Effector memory CD8-positive, alpha-beta T cell (primary cell): Measurements from ENCODE around the gene MMP24OS.
"Not testable (repeated sequence)": the region's sequence is repeated elsewhere in the genome, so short reads cannot be mapped to it uniquely, and the experiment has no call there.

Source experiments
- ATAC-seq: fragments of 150-1000 bp; cut with Tn5 transposase; replicated peaks from 2 replicates; pipeline ENCODE4 v1.10.0; 2021; ENCODE audit warnings: mild to moderate bottlenecking, moderate library complexity
- DNase-seq, 3 experiments: peaks; one replicate each; pipeline ENCODE4 v3.0.0; 2021
- H3K27ac Mint-ChIP-seq, 2 donors: one replicate each; pipeline ENCODE4 v1.8.0; 2022; ENCODE audit warnings: mild to moderate bottlenecking in 2 of 2, mixed read lengths in 2 of 2, moderate library complexity in 2 of 2
- H3K27me3 Mint-ChIP-seq, 2 donors: one replicate each; pipeline ENCODE4 v1.8.0; 2022; ENCODE audit warnings: mixed read lengths in 2 of 2
- H3K36me3 Mint-ChIP-seq: one replicate; pipeline ENCODE4 v1.8.0; 2022; ENCODE audit warnings: mild to moderate bottlenecking, moderate library complexity, mixed read lengths; ENCODE audit not compliant: insufficient read depth
- H3K4me1 Mint-ChIP-seq, 2 donors: one replicate each; pipeline ENCODE4 v1.8.0; 2022; ENCODE audit warnings: low read depth in 2 of 2, mixed read lengths in 2 of 2
- H3K4me3 Mint-ChIP-seq, 2 donors: one replicate each; pipeline ENCODE4 v1.8.0; 2022; ENCODE audit warnings: mild to moderate bottlenecking in 2 of 2, mixed read lengths in 2 of 2, moderate library complexity in 2 of 2
- H3K9me3 Mint-ChIP-seq, 2 donors: one replicate each; pipeline ENCODE4 v1.8.0; 2022; ENCODE audit warnings: mixed read lengths in 2 of 2

Gene MMP24OS

DNA sequence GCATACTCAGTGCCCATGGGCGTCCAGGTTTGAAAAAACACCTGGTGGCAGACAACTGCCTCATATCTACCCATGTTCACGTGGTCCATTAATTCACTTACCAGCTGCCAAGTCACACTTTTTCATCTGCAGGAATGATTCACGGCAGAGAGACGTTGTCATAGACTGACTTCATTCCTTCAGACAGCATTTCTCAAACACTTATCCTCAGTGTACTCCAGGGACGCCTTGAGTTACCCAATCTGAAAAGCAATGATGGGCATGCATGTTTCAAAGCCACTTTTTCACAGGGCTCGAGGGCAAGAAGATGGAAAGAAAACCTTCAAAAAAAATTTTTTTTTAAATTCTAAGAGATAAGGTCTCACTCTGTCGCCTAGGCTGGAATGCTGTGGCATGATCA is 6.0 kb downstream of the MMP24OS start:
- ATAC-seq (no peak), DNase-seq (no peak)
- peaks cover 22% of the 10 kb centered on the region for H3K36me3 Mint-ChIP-seq
- no peaks in the 10 kb centered on the region for H3K9me3 Mint-ChIP-seq
- H3K27me3 Mint-ChIP-seq: no peaks in the 10 kb centered on the region
- H3K4me3 Mint-ChIP-seq: no peak overlapping the region
- H3K4me1 Mint-ChIP-seq: peaks cover 25 to 32% of the 10 kb centered on the region in 2 donors
- H3K27ac Mint-ChIP-seq: peak overlapping the region; percentile 70 to 87

- no peak overlapping the region for H3K4me3 Mint-ChIP-seq
- peak overlapping the region; percentile 70 for H3K27ac Mint-ChIP-seq
- peaks cover 18% of the 10 kb centered on the region for H3K36me3 Mint-ChIP-seq
Observed at GRCh38 chr20:35271073-35271882, 6.6 kb downstream of the MMP24OS start.

DNA sequence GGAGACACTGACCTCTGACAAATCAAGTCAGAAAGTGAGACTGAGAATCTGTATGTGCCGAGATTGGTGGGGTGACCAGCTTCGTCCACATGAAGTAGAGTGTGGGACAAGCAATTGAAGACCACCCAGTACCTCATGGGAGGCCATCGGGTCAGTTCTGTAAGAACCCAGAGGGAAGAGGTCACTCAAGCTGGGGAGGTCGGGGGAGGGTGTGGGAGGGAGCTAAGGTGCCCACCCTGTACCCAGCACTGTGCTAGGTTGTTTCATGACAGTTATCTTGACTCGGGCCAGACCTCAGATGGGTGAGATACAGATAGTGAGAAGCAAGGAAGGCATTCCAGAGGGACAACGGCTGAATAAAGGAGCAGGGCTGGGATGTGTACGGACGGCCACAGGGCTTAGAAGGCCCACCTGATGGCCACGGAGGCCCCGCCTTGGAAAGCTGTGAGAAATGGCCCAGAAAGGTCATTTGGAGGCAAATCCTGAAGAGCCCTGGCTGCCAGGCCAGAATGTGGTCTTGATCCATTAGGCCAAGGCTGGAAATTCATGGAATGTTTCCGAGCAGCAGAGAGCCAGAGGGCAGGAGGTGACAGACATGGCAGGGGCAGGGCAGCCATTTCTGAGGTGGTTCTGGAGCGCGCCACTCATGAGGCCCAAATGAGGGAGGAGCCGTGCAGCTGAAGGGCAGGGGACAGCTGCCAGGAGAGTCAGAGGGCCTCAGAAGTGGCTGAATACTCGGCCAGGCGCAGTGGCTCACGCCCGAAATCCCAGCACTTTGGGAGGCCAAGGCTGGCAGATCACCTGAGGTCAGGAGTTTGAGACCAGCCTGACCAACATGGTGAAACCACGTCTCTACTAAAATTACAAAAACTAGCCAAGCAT is 7.7 kb downstream of the MMP24OS start:
- H3K27me3 Mint-ChIP-seq: no peaks in the 10 kb centered on the region
- H3K4me1 Mint-ChIP-seq: peaks cover 20 to 28% of the 10 kb centered on the region in 2 donors
- H3K27ac Mint-ChIP-seq: peak overlapping the region; percentile 70
- no peak overlapping the region for H3K4me3 Mint-ChIP-seq
- DNase-seq (no peak), ATAC-seq (no peak)
- peaks cover 25% of the 10 kb centered on the region for H3K36me3 Mint-ChIP-seq
- H3K9me3 Mint-ChIP-seq: no peaks in the 10 kb centered on the region

More at GRCh38 chr20:35271073-35271882, 6.6 kb downstream of the MMP24OS start:
- Mint-ChIP-seq H3K27me3 (no peaks in the 10 kb centered on the region), H3K4me1 (peaks cover 27 to 31% of the 10 kb centered on the region in 2 donors), H3K9me3 (no peaks in the 10 kb centered on the region)
- ATAC-seq: no peak
- DNase-seq: no peak

DNA sequence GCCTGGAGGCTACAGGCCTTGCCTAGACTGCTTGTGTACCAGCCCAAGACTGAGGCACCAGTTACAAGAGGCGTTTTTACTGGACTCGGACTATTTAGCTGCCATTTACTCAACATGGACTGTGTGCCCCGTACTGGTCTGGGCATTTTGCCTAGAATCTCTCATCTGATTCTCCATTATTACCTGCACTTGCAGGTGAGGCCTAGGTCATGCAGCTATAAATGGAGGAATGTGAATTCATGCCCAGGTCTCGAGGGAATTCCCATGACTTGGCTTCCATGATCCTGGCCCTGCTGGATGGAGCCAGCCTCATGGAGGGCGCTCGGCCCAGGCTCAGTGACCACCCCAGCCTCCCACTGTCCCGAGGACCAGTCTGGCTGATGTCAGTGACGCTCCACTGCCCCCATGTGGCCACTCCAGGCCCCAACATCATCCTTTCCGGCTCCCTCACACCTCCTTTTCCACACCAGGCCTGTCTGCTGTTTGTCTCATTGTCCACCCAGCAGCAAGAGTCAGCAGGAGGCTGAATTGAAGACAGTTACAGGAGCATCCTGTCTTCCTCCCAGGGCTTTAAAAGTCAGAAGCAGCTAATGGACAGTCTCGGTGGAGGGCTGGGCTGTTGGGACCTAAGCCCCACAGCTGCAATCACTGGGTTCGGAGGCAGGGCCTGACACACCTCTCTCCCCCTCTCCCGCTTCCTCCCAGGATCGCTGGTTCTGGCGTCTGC is 8.7 kb downstream of the MMP24OS start:
- ATAC-seq: peak; percentile 84
- Mint-ChIP-seq H3K4me1 (peaks cover 22 to 28% of the 10 kb centered on the region in 2 donors), H3K27me3 (no peaks in the 10 kb centered on the region), H3K36me3 (peaks cover 25% of the 10 kb centered on the region), H3K4me3 (no peak overlapping the region), H3K9me3 (no peaks in the 10 kb centered on the region), H3K27ac (peak overlapping the region; percentile 62 to 75)
- DNase-seq: peak; percentile 54

GRCh38 chr20:35267092-35267491 is 10.8 kb downstream of the MMP24OS start:
- H3K9me3 Mint-ChIP-seq: no peaks in the 10 kb centered on the region
- no peaks in the 10 kb centered on the region for H3K27me3 Mint-ChIP-seq
- peaks cover 26 to 29% of the 10 kb centered on the region in 2 donors for H3K4me1 Mint-ChIP-seq
- H3K27ac Mint-ChIP-seq: peak overlapping the region in 1 of 2 donors; percentile 84
- no peak for DNase-seq
- peaks cover 30% of the 10 kb centered on the region for H3K36me3 Mint-ChIP-seq
- ATAC-seq: no peak
- no peak overlapping the region for H3K4me3 Mint-ChIP-seq

DNA sequence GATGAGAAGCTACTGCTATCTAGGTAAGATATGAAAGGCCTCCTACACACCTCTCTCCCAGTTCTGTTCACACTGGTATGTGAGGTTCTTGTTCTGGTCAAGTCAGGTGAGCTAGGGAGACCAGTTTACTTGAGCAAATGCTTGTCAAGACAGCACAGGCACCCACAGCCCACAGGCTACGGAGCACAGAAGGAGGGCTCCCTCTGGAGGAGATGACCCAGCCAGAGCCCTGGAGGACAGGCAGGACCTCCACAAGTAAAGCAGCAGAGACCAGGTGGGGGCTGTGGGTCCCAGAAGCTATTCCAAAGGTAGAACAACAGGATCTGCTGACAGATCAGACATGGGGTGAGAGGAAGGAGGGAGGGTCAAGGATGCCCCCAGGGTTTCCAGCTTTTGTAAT is 13.2 kb downstream of the MMP24OS start:
- no peaks in the 10 kb centered on the region for H3K27me3 Mint-ChIP-seq
- H3K9me3 Mint-ChIP-seq: no peaks in the 10 kb centered on the region
- peaks cover 23% of the 10 kb centered on the region for H3K36me3 Mint-ChIP-seq
- H3K4me1 Mint-ChIP-seq: peaks cover 24 to 26% of the 10 kb centered on the region in 2 donors
- no peak overlapping the region for H3K4me3 Mint-ChIP-seq
- DNase-seq (no peak), ATAC-seq (no peak)
- H3K27ac Mint-ChIP-seq: no peak overlapping the region

DNA sequence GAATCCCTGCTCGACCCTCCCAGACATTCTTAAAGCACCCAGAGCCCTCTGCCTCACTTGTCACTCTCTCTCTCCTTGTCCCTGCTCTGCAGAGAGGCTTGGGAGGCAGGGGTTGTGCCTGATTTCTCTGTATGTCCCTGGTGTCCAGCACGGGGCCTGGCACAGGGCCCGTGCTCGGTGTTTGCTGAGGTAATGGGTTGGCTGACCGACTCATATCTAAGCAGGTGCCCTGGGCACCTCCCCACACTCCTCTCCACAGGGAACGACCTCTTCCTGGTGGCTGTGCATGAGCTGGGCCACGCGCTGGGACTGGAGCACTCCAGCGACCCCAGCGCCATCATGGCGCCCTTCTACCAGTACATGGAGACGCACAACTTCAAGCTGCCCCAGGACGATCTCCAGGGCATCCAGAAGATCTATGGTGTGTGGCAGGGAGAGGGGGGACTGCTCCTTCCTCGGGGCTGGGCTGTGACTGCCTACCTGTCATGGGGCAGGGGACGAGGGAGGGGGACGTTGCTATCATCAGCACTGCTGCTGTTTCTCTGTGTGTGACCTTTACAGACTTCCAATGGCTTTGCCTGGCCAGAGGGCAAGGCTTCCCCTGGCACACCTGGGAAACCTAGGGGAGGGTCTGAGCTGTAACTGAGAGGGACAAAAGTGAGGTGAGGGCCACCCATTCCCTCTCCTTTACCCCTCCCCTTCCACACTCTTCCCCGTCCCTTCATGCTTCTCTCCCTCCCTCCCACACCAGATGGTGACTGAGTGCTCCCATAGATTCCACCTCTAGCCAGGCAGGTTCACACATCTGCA is 14.2 kb downstream of the MMP24OS start:
- DNase-seq (no peak), ATAC-seq (no peak)
- Mint-ChIP-seq H3K36me3 (peaks cover 20% of the 10 kb centered on the region), H3K4me3 (no peak overlapping the region), H3K27me3 (no peaks in the 10 kb centered on the region), H3K4me1 (peaks cover 21% of the 10 kb centered on the region in 2 donors), H3K9me3 (no peaks in the 10 kb centered on the region), H3K27ac (peak overlapping the region in 1 of 2 donors; percentile 47)

GRCh38 chr20:35262731-35263531 is 15.0 kb downstream of the MMP24OS start:
- Mint-ChIP-seq H3K27ac (peak overlapping the region in 1 of 2 donors; percentile 47), H3K36me3 (peaks cover 24% of the 10 kb centered on the region), H3K4me1 (peaks cover 21% of the 10 kb centered on the region in 2 donors)
- DNase-seq, ATAC-seq, H3K27me3 Mint-ChIP-seq, H3K4me3 Mint-ChIP-seq, H3K9me3 Mint-ChIP-seq: not testable (repeated sequence)

DNA sequence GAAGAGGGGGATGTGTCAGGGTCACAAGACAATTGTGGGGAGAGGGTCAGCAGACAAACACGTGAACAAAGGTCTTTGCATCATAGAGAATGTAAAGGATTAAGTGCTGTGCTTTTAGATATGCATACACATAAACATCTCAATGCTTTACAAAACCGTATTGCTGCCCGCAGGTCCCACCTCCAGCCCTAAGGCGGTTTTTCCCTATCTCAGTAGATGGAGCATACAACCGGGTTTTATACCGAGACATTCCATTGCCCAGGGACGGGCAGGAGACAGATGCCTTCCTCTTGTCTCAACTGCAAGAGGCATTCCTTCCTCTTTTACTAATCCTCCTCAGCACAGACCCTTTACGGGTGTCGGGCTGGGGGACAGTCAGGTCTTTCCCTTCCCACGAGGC is 15.6 kb downstream of the MMP24OS start:
- ATAC-seq, DNase-seq: not testable (repeated sequence)
- peaks cover 21% of the 10 kb centered on the region for H3K36me3 Mint-ChIP-seq

GRCh38 chr20:35260426-35260825 is 17.5 kb downstream of the MMP24OS start:
- DNase-seq (no peak), ATAC-seq (no peak)
- Mint-ChIP-seq H3K4me1 (peaks cover 11 to 19% of the 10 kb centered on the region in 2 donors), H3K4me3 (no peak overlapping the region), H3K36me3 (peaks cover 14% of the 10 kb centered on the region), H3K27ac (peak overlapping the region in 1 of 2 donors; percentile 80), H3K27me3 (no peaks in the 10 kb centered on the region), H3K9me3 (no peaks in the 10 kb centered on the region)

More for the DNA sequence above, 15.6 kb downstream of the MMP24OS start:
- not testable (repeated sequence) for H3K9me3 Mint-ChIP-seq, H3K4me3 Mint-ChIP-seq, H3K27me3 Mint-ChIP-seq, H3K27ac Mint-ChIP-seq
- peaks cover 17% of the 10 kb centered on the region in 2 donors for H3K4me1 Mint-ChIP-seq

DNA sequence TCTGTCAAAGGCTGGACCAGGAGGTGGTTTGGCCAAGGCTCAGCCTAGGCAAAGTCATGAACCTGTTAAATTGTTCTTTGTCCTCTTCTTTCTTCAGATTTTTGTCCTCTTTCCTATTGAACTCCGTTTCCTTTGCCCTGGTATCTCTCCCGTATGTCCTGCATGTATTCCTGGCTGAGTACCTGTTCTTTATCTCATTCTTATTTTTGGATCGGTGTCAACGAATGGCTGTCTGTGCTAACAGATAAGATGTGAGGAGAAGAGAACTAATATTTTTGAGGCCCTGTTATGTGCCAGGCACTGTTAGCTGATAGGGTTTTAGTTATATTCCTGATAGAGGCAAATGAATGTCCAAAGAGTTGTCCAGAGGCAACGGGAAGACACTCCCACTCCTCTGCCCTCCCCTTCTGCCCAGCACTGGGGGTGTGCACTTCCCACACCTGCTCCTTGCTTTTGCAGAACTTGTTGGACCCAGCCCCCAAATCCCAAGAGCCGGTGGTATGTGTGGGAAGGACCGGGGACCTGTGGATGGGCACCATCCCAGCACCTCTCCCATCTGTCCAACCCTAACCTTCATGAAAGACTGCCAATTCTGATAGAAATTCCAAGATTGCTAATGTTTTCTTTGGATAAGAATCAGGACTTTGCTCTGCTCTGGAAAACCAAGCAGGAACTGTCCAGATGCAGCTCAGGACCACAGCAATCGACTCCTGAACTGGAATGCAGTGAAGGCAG is 20.6 kb downstream of the MMP24OS start:
- ATAC-seq: no peak
- peaks cover 15 to 18% of the 10 kb centered on the region in 2 donors for H3K4me1 Mint-ChIP-seq
- no peaks in the 10 kb centered on the region for H3K9me3 Mint-ChIP-seq
- peaks cover 5% of the 10 kb centered on the region for H3K36me3 Mint-ChIP-seq
- DNase-seq: no peak
- no peak overlapping the region for H3K4me3 Mint-ChIP-seq
- peak overlapping the region; percentile 64 to 68 for H3K27ac Mint-ChIP-seq
- no peaks in the 10 kb centered on the region for H3K27me3 Mint-ChIP-seq
